ENCODE data around the gene TMEM229B.

TMEM229B gene

DNA sequence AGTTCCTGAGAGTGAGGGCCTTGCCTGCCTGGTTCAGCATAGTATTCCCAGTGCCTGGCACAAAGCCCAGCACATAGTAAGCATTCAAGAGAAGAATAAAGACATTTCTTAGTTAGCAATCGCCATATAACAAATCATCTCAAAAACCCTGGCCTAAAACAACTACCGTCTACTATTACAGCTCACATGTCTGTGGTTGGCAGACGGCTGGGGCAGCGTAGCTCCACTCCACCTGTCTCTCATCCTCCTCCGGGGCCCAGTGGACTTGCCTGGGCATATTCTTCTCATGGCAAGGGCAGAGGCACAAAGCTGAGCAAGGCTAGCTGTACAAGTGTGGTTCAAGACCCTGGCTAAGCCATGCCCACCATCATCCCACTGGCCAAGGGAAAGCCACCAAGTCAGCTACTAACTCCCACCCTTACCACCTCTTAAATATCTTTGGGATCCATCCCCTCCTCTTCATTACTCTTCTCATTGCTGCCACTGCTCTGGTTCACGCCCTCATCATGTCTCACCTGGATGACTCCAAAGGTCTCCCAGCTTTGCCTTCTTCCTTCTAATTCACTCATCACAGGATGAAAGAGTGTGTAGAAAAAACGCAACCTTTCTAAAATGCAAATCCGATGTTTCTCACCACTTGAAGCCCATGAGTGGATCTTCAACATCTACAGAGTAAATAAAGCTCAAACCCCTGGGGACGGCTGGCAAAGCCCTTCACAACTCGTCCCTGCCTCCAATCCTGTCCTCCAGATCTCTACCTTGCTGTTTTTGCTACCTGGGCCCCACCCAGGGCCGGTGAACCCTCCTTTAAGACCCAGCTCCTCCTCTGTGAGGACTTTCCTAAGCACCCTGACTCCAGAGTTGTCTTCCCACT, 10.4 kb downstream of the TMEM229B start:
- no CpG with 5 or more reads among the region's 11 CpGs for WGBS, 2 donors (ENCODE audit: extremely low coverage in 2 of 2, insufficient read length in 2 of 2, insufficient replicate concordance in 1 of 2)
- H2AFZ ChIP-seq (ENCODE audit: low read length): no peak overlapping the region
- H3K4ac ChIP-seq (ENCODE audit: low read length): peak overlapping the region; percentile 23
- H3K9me3 ChIP-seq (replicated peaks in 1 of 2; ENCODE audit: control insufficient read depth in 2 of 2, insufficient read depth in 1 of 2, low read depth in 1 of 2, low read length in 2 of 2): no peaks in the 10 kb centered on the region
- H3K18ac ChIP-seq (ENCODE audit: low read length): peak overlapping the region; percentile 42
- no peak overlapping the region for H3K4me2 ChIP-seq (ENCODE audit: insufficient read depth, low read length, poor library complexity, severe bottlenecking)
- H3K23ac ChIP-seq (ENCODE audit: low read depth, low read length, poor library complexity): peak overlapping the region; percentile 71
- H3K27ac ChIP-seq (replicated peaks; ENCODE audit: low read length): no peak overlapping the region
- peak overlapping the region; percentile 35 for H3K9ac ChIP-seq (ENCODE audit: low read depth, low read length, poor library complexity)
- no peak for DNase-seq (ENCODE audit: low spot score)
- H3K4me1 ChIP-seq (ENCODE audit: control insufficient read depth in 2 of 2, insufficient read depth in 1 of 2, low read depth in 1 of 2, low read length in 2 of 2): no peaks in the 10 kb centered on the region
- peak overlapping the region; percentile 9 for H2BK15ac ChIP-seq (ENCODE audit: low read length)
- peaks cover 0 to 20% (median 2%) of the 10 kb centered on the region in 3 experiments for H3K27me3 ChIP-seq (ENCODE audit: control insufficient read depth in 3 of 3, insufficient read depth in 3 of 3, low read depth in 1 of 3, low read length in 3 of 3)
- no peak overlapping the region for H4K91ac ChIP-seq (ENCODE audit: low read depth, low read length, poor library complexity)
- no peaks in the 10 kb centered on the region for H3K79me1 ChIP-seq (ENCODE audit: low read depth, low read length)
- H3K36me3 ChIP-seq (replicated peaks in 1 of 2; ENCODE audit: control insufficient read depth in 2 of 2, insufficient read depth in 2 of 2, low read length in 2 of 2): no peaks in the 10 kb centered on the region
- no peak overlapping the region for H2BK12ac ChIP-seq (ENCODE audit: low read length)
- H2BK5ac ChIP-seq (ENCODE audit: low read length): no peak overlapping the region
- no peak overlapping the region for H3K14ac ChIP-seq (ENCODE audit: low read length)
- no peak overlapping the region for H3K4me3 ChIP-seq (ENCODE audit: low read length in 2 of 2)
- H2BK120ac ChIP-seq (ENCODE audit: low read depth, low read length): no peak overlapping the region
- H2AK5ac ChIP-seq (ENCODE audit: low read depth, low read length): no peak overlapping the region
- no peak overlapping the region for H4K8ac ChIP-seq (ENCODE audit: low read depth, low read length)

DNA sequence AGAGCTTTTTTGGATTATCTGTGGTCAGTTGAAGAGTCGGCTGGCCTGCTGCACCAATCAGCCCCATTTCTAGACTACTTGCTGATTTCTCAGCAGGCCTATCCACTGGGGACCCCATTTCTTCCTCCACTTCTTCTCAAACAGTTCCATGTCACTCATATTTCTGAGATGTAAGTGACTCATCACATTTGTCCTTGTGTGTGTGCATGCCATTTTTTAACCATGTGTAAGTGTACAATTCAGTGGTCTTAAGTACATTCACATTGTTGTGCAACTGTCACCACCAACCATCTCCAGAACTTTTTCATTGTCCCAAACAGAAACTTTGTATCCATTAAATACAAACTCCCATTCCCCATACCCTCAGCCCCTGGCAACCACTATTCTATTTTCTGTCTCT, 14.2 kb downstream of the TMEM229B start:
- no CpG with 5 or more reads among the region's 1 CpG for WGBS, 2 donors (ENCODE audit: extremely low coverage in 2 of 2, insufficient read length in 2 of 2, insufficient replicate concordance in 1 of 2)
- Histone ChIP-seq H3K4me2 (ENCODE audit: insufficient read depth, low read length, poor library complexity, severe bottlenecking) (no peak overlapping the region), H2BK5ac (ENCODE audit: low read length) (no peak overlapping the region), H2BK15ac (ENCODE audit: low read length) (no peak overlapping the region), H3K14ac (ENCODE audit: low read length) (no peak overlapping the region), H3K4me3 (ENCODE audit: low read length in 2 of 2) (no peak overlapping the region), H3K18ac (ENCODE audit: low read length) (no peak overlapping the region), H3K4me1 (ENCODE audit: control insufficient read depth in 2 of 2, insufficient read depth in 1 of 2, low read depth in 1 of 2, low read length in 2 of 2) (no peaks in the 10 kb centered on the region), H4K91ac (ENCODE audit: low read depth, low read length, poor library complexity) (no peak overlapping the region), H3K9me3 (replicated peaks in 1 of 2; ENCODE audit: control insufficient read depth in 2 of 2, insufficient read depth in 1 of 2, low read depth in 1 of 2, low read length in 2 of 2) (no peaks in the 10 kb centered on the region), H3K79me1 (ENCODE audit: low read depth, low read length) (no peaks in the 10 kb centered on the region), H2AFZ (ENCODE audit: low read length) (no peak overlapping the region), H2AK5ac (ENCODE audit: low read depth, low read length) (no peak overlapping the region), H3K4ac (ENCODE audit: low read length) (no peak overlapping the region), H2BK120ac (ENCODE audit: low read depth, low read length) (no peak overlapping the region), H3K36me3 (replicated peaks in 1 of 2; ENCODE audit: control insufficient read depth in 2 of 2, insufficient read depth in 2 of 2, low read length in 2 of 2) (no peaks in the 10 kb centered on the region), H3K27ac (replicated peaks; ENCODE audit: low read length) (no peak overlapping the region), H3K9ac (ENCODE audit: low read depth, low read length, poor library complexity) (no peak overlapping the region), H4K8ac (ENCODE audit: low read depth, low read length) (no peak overlapping the region), H3K23ac (ENCODE audit: low read depth, low read length, poor library complexity) (no peak overlapping the region), H3K27me3 (ENCODE audit: control insufficient read depth in 3 of 3, insufficient read depth in 3 of 3, low read depth in 1 of 3, low read length in 3 of 3) (peaks cover 0 to 2% (median 0%) of the 10 kb centered on the region in 3 experiments), H2BK12ac (ENCODE audit: low read length) (no peak overlapping the region)
- DNase-seq (ENCODE audit: low spot score): no peak

DNA sequence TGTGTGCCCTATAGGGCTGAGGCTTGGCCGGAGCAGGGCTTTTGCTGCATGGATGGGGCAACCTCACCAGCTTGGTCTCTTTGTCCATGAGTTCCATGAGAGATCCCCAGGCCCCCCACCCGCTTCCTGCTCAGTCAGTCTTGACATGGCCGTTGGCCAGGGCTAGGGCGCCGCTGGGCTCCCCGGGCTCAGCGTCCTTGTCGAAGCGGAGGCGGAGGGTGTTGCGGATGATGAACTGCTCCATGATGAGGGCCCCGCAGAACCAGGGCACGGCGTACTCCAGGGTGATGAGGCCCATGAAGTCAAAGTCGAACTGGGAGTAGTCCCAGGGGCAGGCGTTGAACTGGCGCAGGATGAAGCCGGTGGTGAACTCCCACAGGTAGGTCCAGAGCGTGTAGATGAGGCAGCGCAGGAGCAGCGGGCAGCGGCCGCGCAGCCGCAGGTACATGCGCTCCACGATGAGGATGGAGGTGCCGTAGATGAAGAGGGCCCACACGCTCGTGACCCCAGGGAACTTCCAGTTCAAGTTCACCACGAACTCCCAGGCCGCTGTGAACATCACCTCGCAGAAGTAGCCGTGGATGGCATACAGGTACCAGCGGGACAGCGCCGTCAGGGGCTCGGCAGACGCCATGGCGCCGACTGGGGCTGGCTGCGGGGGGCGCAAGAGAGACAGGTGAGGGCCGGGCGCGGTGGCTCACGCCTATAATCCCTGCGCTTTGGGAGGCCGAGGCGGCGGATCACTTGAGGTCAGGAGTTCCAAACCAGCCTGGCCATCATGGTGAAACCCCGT, 15.0 kb downstream of the TMEM229B start:
- Histone ChIP-seq H3K14ac (ENCODE audit: low read length) (no peak overlapping the region), H3K4me3 (ENCODE audit: low read length in 2 of 2) (no peak overlapping the region), H3K36me3 (replicated peaks in 1 of 2; ENCODE audit: control insufficient read depth in 2 of 2, insufficient read depth in 2 of 2, low read length in 2 of 2) (no peaks in the 10 kb centered on the region), H3K9me3 (replicated peaks in 1 of 2; ENCODE audit: control insufficient read depth in 2 of 2, insufficient read depth in 1 of 2, low read depth in 1 of 2, low read length in 2 of 2) (no peaks in the 10 kb centered on the region), H3K4ac (ENCODE audit: low read length) (no peak overlapping the region), H3K79me1 (ENCODE audit: low read depth, low read length) (no peaks in the 10 kb centered on the region), H2BK12ac (ENCODE audit: low read length) (no peak overlapping the region), H3K27ac (replicated peaks; ENCODE audit: low read length) (no peak overlapping the region), H2AK5ac (ENCODE audit: low read depth, low read length) (no peak overlapping the region), H3K23ac (ENCODE audit: low read depth, low read length, poor library complexity) (peak overlapping the region; percentile 44), H2AFZ (ENCODE audit: low read length) (no peak overlapping the region), H3K4me2 (ENCODE audit: insufficient read depth, low read length, poor library complexity, severe bottlenecking) (no peak overlapping the region), H3K18ac (ENCODE audit: low read length) (peak overlapping the region; percentile 2), H4K8ac (ENCODE audit: low read depth, low read length) (no peak overlapping the region), H2BK15ac (ENCODE audit: low read length) (no peak overlapping the region), H4K91ac (ENCODE audit: low read depth, low read length, poor library complexity) (no peak overlapping the region), H3K4me1 (ENCODE audit: control insufficient read depth in 2 of 2, insufficient read depth in 1 of 2, low read depth in 1 of 2, low read length in 2 of 2) (no peaks in the 10 kb centered on the region), H2BK120ac (ENCODE audit: low read depth, low read length) (no peak overlapping the region), H3K9ac (ENCODE audit: low read depth, low read length, poor library complexity) (peak overlapping the region; percentile 12), H3K27me3 (ENCODE audit: control insufficient read depth in 3 of 3, insufficient read depth in 3 of 3, low read depth in 1 of 3, low read length in 3 of 3) (peaks cover 0 to 2% (median 0%) of the 10 kb centered on the region in 3 experiments), H2BK5ac (ENCODE audit: low read length) (no peak overlapping the region)
- WGBS, 2 donors (ENCODE audit: extremely low coverage in 2 of 2, insufficient read length in 2 of 2, insufficient replicate concordance in 1 of 2): no CpG with 5 or more reads among the region's 52 CpGs
- no peak for DNase-seq (ENCODE audit: low spot score)

DNA sequence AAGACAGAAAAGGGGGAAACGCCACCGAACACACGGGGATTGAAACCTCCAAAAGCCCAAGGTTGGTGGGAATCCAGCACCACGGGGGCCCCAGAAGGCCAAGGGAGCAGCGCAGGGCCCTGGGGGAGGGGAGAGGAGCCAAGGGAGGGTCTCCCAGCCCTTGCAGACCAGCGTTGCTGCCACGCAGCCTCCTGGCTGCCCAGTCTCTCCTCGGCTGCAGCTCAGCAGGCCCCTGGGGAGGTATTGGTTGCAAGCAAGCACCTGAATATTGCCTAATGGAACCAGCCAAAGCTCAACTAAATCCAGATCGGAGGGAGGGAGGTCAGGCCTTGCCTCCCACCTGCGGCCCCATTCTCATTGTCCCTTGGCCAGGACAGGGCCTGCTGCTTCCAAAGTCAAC, 15.8 kb downstream of the TMEM229B start:
- H2AK5ac ChIP-seq (ENCODE audit: low read depth, low read length): no peak overlapping the region
- no peak overlapping the region for H4K8ac ChIP-seq (ENCODE audit: low read depth, low read length)
- H3K4me2 ChIP-seq (ENCODE audit: insufficient read depth, low read length, poor library complexity, severe bottlenecking): no peak overlapping the region
- peaks cover 0 to 4% (median 0%) of the 10 kb centered on the region in 3 experiments for H3K27me3 ChIP-seq (ENCODE audit: control insufficient read depth in 3 of 3, insufficient read depth in 3 of 3, low read depth in 1 of 3, low read length in 3 of 3)
- no peak overlapping the region for H4K91ac ChIP-seq (ENCODE audit: low read depth, low read length, poor library complexity)
- no peak overlapping the region for H3K4ac ChIP-seq (ENCODE audit: low read length)
- H3K14ac ChIP-seq (ENCODE audit: low read length): no peak overlapping the region
- no peak overlapping the region for H3K18ac ChIP-seq (ENCODE audit: low read length)
- no peak overlapping the region for H3K23ac ChIP-seq (ENCODE audit: low read depth, low read length, poor library complexity)
- H3K27ac ChIP-seq (replicated peaks; ENCODE audit: low read length): no peak overlapping the region
- no peak overlapping the region for H2BK12ac ChIP-seq (ENCODE audit: low read length)
- no peak for DNase-seq (ENCODE audit: low spot score)
- no peaks in the 10 kb centered on the region for H3K9me3 ChIP-seq (replicated peaks in 1 of 2; ENCODE audit: control insufficient read depth in 2 of 2, insufficient read depth in 1 of 2, low read depth in 1 of 2, low read length in 2 of 2)
- H2BK15ac ChIP-seq (ENCODE audit: low read length): no peak overlapping the region
- H2BK120ac ChIP-seq (ENCODE audit: low read depth, low read length): no peak overlapping the region
- H3K4me3 ChIP-seq (ENCODE audit: low read length in 2 of 2): no peak overlapping the region
- no peaks in the 10 kb centered on the region for H3K79me1 ChIP-seq (ENCODE audit: low read depth, low read length)
- H2BK5ac ChIP-seq (ENCODE audit: low read length): no peak overlapping the region
- H3K4me1 ChIP-seq (ENCODE audit: control insufficient read depth in 2 of 2, insufficient read depth in 1 of 2, low read depth in 1 of 2, low read length in 2 of 2): no peaks in the 10 kb centered on the region
- H3K9ac ChIP-seq (ENCODE audit: low read depth, low read length, poor library complexity): no peak overlapping the region
- no peak overlapping the region for H2AFZ ChIP-seq (ENCODE audit: low read length)
- WGBS, 2 donors (ENCODE audit: extremely low coverage in 2 of 2, insufficient read length in 2 of 2, insufficient replicate concordance in 1 of 2): no CpG with 5 or more reads among the region's 10 CpGs
- H3K36me3 ChIP-seq (replicated peaks in 1 of 2; ENCODE audit: control insufficient read depth in 2 of 2, insufficient read depth in 2 of 2, low read length in 2 of 2): no peaks in the 10 kb centered on the region
